Activated naive CD4-positive, alpha-beta T cell treated with anti-CD3 and anti-CD28 coated beads for 36 hours (primary cell): Measurements from ENCODE around the gene PDGFRA. TPM values are rescaled to one million over a fixed set of nuclear protein-coding genes. Genes with fewer than 3 reads are reported as not detected.
"Not testable (repeated sequence)": the region's sequence is repeated elsewhere in the genome, so short reads cannot be mapped to it uniquely, and the experiment has no call there.

Source experiments
- CTCF ChIA-PET: fragments of 350-600 bp; sonication (Branson Sonifier 250); formaldehyde crosslinking; loops from one replicate; lab custom pipeline; 2021; ENCODE audit warnings: antibody characterized with exemption; lab: Charles Lee
- DNase-seq: peaks from one replicate; pipeline ENCODE4 v3.0.0-alpha.2; 2020
- H3K27ac Mint-ChIP-seq: one replicate; pipeline ENCODE4 v1.8.0; 2021; ENCODE audit warnings: mild to moderate bottlenecking, mixed read lengths
- H3K27me3 Mint-ChIP-seq: one replicate; pipeline ENCODE4 v1.8.0; 2021; ENCODE audit warnings: low read depth, mixed read lengths
- H3K36me3 Mint-ChIP-seq: one replicate; pipeline ENCODE4 v1.8.0; 2021; ENCODE audit warnings: low read depth, mixed read lengths
- H3K4me1 Mint-ChIP-seq: one replicate; pipeline ENCODE4 v1.8.0; 2021; ENCODE audit warnings: low read depth, mixed read lengths
- H3K4me3 Mint-ChIP-seq: one replicate; pipeline ENCODE4 v1.8.0; 2021; ENCODE audit warnings: mild to moderate bottlenecking, moderate library complexity, mixed read lengths
- H3K9me3 Mint-ChIP-seq: one replicate; pipeline ENCODE4 v1.8.0; 2021; ENCODE audit warnings: mixed read lengths
- intact Hi-C: fragments of 100-400 bp; cut with micrococcal nuclease; formaldehyde crosslinking; loops from one replicate; pipeline ENCODE4 v1.15.1; 2023
- total RNA-seq, 2 experiments: library from RNA; stranded (reverse); gene quantifications; one replicate each; pipeline ENCODE4 v1.2.3, GENCODE V29; 2021

PDGFRA gene
- total RNA-seq, 2 experiments from 2014 or later, result not detected

- no peaks in the 10 kb centered on the region for H3K36me3 Mint-ChIP-seq
- intact Hi-C loops, result loop anchor here (2.0 kb wide), 1 partner anchor 629 kb away; no protein-coding TSS in a partner anchor
Measured at GRCh38 chr4:54317690-54318089, 88.6 kb downstream of the PDGFRA start.

GRCh38 chr4:54318904-54319303 is 89.8 kb downstream of the PDGFRA start:
- intact Hi-C loops, result loop anchor here (1.0 to 2.0 kb wide), 2 partner anchors 122 to 628 kb away; no protein-coding TSS in a partner anchor
- no peak overlapping the region for H3K27ac Mint-ChIP-seq
- H3K27me3 Mint-ChIP-seq, result no peaks in the 10 kb centered on the region
- no peaks in the 10 kb centered on the region for H3K9me3 Mint-ChIP-seq
- DNase-seq, result peak; percentile 42
- no peak overlapping the region for H3K4me3 Mint-ChIP-seq
- CTCF ChIA-PET, result interaction anchor here (0.6 to 2.4 kb wide), 9 partner anchors 15 to 263 kb away, joined by 3 to 11 read pairs (median 3); no protein-coding TSS in a partner anchor
- H3K36me3 Mint-ChIP-seq, result no peaks in the 10 kb centered on the region
- H3K4me1 Mint-ChIP-seq, result peaks cover 8% of the 10 kb centered on the region

More at GRCh38 chr4:54317690-54318089, 88.6 kb downstream of the PDGFRA start:
- Mint-ChIP-seq H3K9me3 (no peaks in the 10 kb centered on the region), H3K4me3 (no peak overlapping the region), H3K27me3 (peaks cover 2% of the 10 kb centered on the region), H3K27ac (no peak overlapping the region), H3K4me1 (peaks cover 8% of the 10 kb centered on the region)
- no peak for DNase-seq
- CTCF ChIA-PET, result interaction anchor here (0.6 to 2.4 kb wide), 5 partner anchors 11 to 338 kb away, joined by 3 to 11 read pairs (median 4); no protein-coding TSS in a partner anchor

- H3K9me3 Mint-ChIP-seq, result no peaks in the 10 kb centered on the region
- H3K27ac Mint-ChIP-seq, result no peak overlapping the region
- no peak overlapping the region for H3K4me3 Mint-ChIP-seq
- H3K4me1 Mint-ChIP-seq, result no peaks in the 10 kb centered on the region
- H3K36me3 Mint-ChIP-seq, result no peaks in the 10 kb centered on the region
- DNase-seq, result no peak
- intact Hi-C loops, result no loop called here
- CTCF ChIA-PET, result interaction anchor here (0.7 to 2.7 kb wide), 4 partner anchors 118 to 639 kb away, joined by 3 to 7 read pairs (median 7); no protein-coding TSS in a partner anchor
- no peaks in the 10 kb centered on the region for H3K27me3 Mint-ChIP-seq
Measured at GRCh38 chr4:54320826-54321685, 92.0 kb downstream of the PDGFRA start.

- Mint-ChIP-seq H3K27me3 (no peaks in the 10 kb centered on the region), H3K27ac (no peak overlapping the region), H3K36me3 (no peaks in the 10 kb centered on the region), H3K4me3 (no peak overlapping the region), H3K9me3 (no peaks in the 10 kb centered on the region), H3K4me1 (no peaks in the 10 kb centered on the region)
- DNase-seq, result peak; percentile 78
- CTCF ChIA-PET, result interaction anchor here (0.8 to 2.7 kb wide), 3 partner anchors 117 to 637 kb away, joined by 3 to 8 read pairs (median 7); no protein-coding TSS in a partner anchor
- intact Hi-C loops, result loop anchor here (1.0 to 2.0 kb wide), 6 partner anchors 110 to 1544 kb away; no protein-coding TSS in a partner anchor
Measured at GRCh38 chr4:54322818-54323417, 93.8 kb downstream of the PDGFRA start.

GRCh38 chr4:54330896-54331295 is 101.8 kb downstream of the PDGFRA start:
- CTCF ChIA-PET, result no interaction called here
- intact Hi-C loops, result no loop called here
- no peaks in the 10 kb centered on the region for H3K9me3 Mint-ChIP-seq
- peaks cover 3% of the 10 kb centered on the region for H3K27me3 Mint-ChIP-seq
- H3K4me1 Mint-ChIP-seq, result no peaks in the 10 kb centered on the region
- no peak for DNase-seq
- H3K27ac Mint-ChIP-seq, result no peak overlapping the region
- no peak overlapping the region for H3K4me3 Mint-ChIP-seq
- H3K36me3 Mint-ChIP-seq, result no peaks in the 10 kb centered on the region

GRCh38 chr4:54332542-54332941 is 103.4 kb downstream of the PDGFRA start:
- H3K27me3 Mint-ChIP-seq, result peaks cover 3% of the 10 kb centered on the region
- H3K4me3 Mint-ChIP-seq, result no peak overlapping the region
- CTCF ChIA-PET, result interaction anchor here (0.6 kb wide), 1 partner anchor 138 kb away, joined by 3 read pairs; no protein-coding TSS in a partner anchor
- no peaks in the 10 kb centered on the region for H3K36me3 Mint-ChIP-seq
- no peaks in the 10 kb centered on the region for H3K9me3 Mint-ChIP-seq
- no peak overlapping the region for H3K27ac Mint-ChIP-seq
- no peaks in the 10 kb centered on the region for H3K4me1 Mint-ChIP-seq
- intact Hi-C loops, result no loop called here
- DNase-seq, result no peak

GRCh38 chr4:54333657-54334056 is 104.6 kb downstream of the PDGFRA start:
- Mint-ChIP-seq H3K27ac (no peak overlapping the region), H3K27me3 (peaks cover 3% of the 10 kb centered on the region), H3K9me3 (no peaks in the 10 kb centered on the region), H3K4me1 (no peaks in the 10 kb centered on the region), H3K4me3 (no peak overlapping the region), H3K36me3 (no peaks in the 10 kb centered on the region)
- CTCF ChIA-PET, result interaction anchor here (0.6 to 0.8 kb wide), 3 partner anchors 15 to 162 kb away, joined by 3 to 6 read pairs (median 4); no protein-coding TSS in a partner anchor
- intact Hi-C loops, result no loop called here
- DNase-seq, result no peak

- H3K27me3 Mint-ChIP-seq, DNase-seq, H3K9me3 Mint-ChIP-seq, H3K27ac Mint-ChIP-seq, H3K4me3 Mint-ChIP-seq, H3K36me3 Mint-ChIP-seq, intact Hi-C loops, H3K4me1 Mint-ChIP-seq: not testable (repeated sequence)
- CTCF ChIA-PET, result interaction anchor here (0.8 kb wide), 1 partner anchor 16 kb away, joined by 6 read pairs; no protein-coding TSS in a partner anchor
Measured at GRCh38 chr4:54334769-54335168, 105.7 kb downstream of the PDGFRA start.

GRCh38 chr4:54337009-54337408 is 107.9 kb downstream of the PDGFRA start:
- Mint-ChIP-seq H3K36me3 (no peaks in the 10 kb centered on the region), H3K27ac (no peak overlapping the region), H3K4me1 (no peaks in the 10 kb centered on the region), H3K27me3 (peaks cover 10% of the 10 kb centered on the region), H3K9me3 (no peaks in the 10 kb centered on the region), H3K4me3 (no peak overlapping the region)
- intact Hi-C loops, result no loop called here
- DNase-seq, result no peak
- CTCF ChIA-PET, result no interaction called here

GRCh38 chr4:54342067-54342466 is 113.0 kb downstream of the PDGFRA start:
- H3K36me3 Mint-ChIP-seq, H3K4me3 Mint-ChIP-seq, CTCF ChIA-PET, intact Hi-C loops, DNase-seq, H3K27ac Mint-ChIP-seq, H3K4me1 Mint-ChIP-seq, H3K9me3 Mint-ChIP-seq: not testable (repeated sequence)
- H3K27me3 Mint-ChIP-seq, result peaks cover 11% of the 10 kb centered on the region
